GM12892 (cell line): ENCODE measurements around the gene RFC4.

ENCODE experiments used
- POLR2A ChIP-seq: IDR thresholded peaks from 2 replicates; pipeline ENCODE4 v1.6.1; 2011; ENCODE audit warnings: low read depth, low read length, control low read depth
- POLR2AphosphoS5 ChIP-seq: IDR thresholded peaks from 2 replicates; pipeline ENCODE4 v1.6.1; 2011; ENCODE audit warnings: low read depth, low read length, control low read depth
- TAF1 ChIP-seq: IDR thresholded peaks from 2 replicates; pipeline ENCODE4 v1.6.1; 2011; ENCODE audit warnings: low read depth, mild to moderate bottlenecking, control low read depth, low read length, borderline replicate concordance

DNA sequence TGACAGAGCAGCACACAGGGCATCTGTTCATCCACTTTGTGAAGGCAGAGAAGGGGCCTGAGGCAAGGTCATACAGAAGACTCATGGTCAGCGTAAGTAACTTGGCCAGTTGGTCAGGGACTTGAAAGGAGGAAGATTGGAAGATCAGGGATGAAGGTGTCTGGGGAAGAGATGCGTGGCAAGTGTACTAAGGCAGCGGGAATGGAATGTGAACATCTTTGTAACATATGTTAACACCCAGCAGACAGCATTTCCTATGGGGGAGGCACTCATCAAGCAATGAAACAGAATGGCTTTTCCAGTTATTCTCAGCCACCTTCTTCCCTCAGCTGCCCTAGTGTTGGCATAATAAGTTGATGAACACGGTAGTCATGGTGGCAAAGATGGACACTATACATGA is 7.8 kb upstream of the RFC4 start:
- no peak for TF ChIP-seq POLR2A
- TF ChIP-seq POLR2AphosphoS5 = no peak
- no peak for TF ChIP-seq TAF1
